HTR-8/SVneo (cell line): Measurements from ENCODE around the gene CD24.
"Not testable (repeated sequence)": the region's sequence is repeated elsewhere in the genome, so short reads cannot be mapped to it uniquely, and the experiment has no call there.

ENCODE experiments used
- DNase-seq: peaks from one replicate; pipeline ENCODE4 v3.0.0; 2011; ENCODE audit warnings: low spot score, mixed read lengths; ENCODE audit not compliant: insufficient read length
- FAIRE-seq: peaks from 2 replicates; lab custom pipeline; 2011; peaks lifted over from hg19 to GRCh38; lab: Jason Lieb, UNC

CD24 gene

DNA sequence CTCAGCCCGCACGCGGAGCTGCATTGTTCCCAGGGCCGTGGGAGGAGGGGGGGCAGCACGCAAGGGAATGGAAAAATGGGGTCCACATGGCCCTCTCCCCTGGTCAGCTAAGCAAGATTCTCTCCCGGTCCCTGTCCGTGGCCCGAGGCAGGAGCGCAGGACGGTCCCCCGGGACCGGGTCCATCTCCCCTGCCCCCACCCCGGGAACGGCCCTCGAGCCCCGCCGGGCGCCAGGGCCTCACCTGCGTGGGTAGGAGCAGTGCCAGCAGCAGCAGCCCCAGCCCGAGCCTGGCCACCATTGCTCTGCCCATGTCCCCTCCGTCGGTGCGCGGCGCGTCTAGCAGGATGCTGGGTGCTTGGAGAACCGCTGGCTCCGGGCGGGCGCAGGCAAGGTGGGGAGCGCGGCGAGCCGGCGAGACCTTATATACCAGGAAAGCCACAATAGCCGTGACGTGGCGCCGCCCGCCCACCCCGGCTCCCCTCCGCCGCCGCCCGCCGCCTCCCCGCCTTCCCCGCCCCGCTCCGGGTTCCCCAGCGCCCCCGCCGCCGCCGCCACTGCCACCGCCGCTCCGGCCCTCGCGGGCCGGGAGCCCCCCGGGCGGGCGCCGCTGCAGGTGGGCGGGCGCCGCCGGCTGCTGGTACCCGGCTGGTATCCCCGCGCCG is at the start of gene CD24:
Gene CD24 (minus strand): TSS at position 394 of the 663 bp plus-strand sequence. CDS start 83 bp downstream, at position 311.
- DNase-seq: peak; percentile 38
- no peak for FAIRE-seq

- no peak for FAIRE-seq
Measured at GRCh38 chr6:107021446-107022185, 47.1 kb upstream of the CD24 start.

GRCh38 chr6:107020239-107020638 is 45.7 kb upstream of the CD24 start:
- DNase-seq: no peak
- FAIRE-seq: no peak

More at GRCh38 chr6:107021446-107022185, 47.1 kb upstream of the CD24 start:
- no peak for DNase-seq

- FAIRE-seq, DNase-seq: not testable (repeated sequence)
Measured at GRCh38 chr6:107019628-107020027, 45.1 kb upstream of the CD24 start.

GRCh38 chr6:107019047-107019446 is 44.5 kb upstream of the CD24 start:
- DNase-seq (no peak), FAIRE-seq (no peak)

GRCh38 chr6:107009499-107009898 is 35.0 kb upstream of the CD24 start:
- DNase-seq: no peak
- no peak for FAIRE-seq

GRCh38 chr6:106997392-106998158 is 23.0 kb upstream of the CD24 start:
- FAIRE-seq (no peak), DNase-seq (peak; percentile 73)

- DNase-seq (no peak), FAIRE-seq (no peak)
Measured at GRCh38 chr6:106995640-106996039, 21.1 kb upstream of the CD24 start.

DNA sequence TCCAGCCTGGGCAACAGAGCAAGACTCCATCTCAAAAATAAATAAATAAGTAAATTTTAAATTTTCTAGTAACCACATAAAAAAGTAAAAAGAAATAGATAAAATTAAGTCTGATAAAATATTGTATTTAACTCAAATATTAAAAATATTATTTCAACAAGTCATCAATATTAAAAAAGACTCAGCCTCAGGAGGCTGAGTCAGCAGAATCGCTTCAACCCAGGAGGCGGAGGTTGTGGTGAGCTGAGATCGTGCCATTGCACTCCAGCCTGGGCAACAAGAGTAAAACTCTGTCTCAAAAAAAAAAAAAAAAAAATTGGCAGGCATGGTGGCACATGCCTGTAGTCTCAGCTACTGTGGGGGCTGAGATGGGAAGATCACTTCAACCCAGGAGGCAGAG is 15.2 kb upstream of the CD24 start:
- DNase-seq, FAIRE-seq: not testable (repeated sequence)

DNA sequence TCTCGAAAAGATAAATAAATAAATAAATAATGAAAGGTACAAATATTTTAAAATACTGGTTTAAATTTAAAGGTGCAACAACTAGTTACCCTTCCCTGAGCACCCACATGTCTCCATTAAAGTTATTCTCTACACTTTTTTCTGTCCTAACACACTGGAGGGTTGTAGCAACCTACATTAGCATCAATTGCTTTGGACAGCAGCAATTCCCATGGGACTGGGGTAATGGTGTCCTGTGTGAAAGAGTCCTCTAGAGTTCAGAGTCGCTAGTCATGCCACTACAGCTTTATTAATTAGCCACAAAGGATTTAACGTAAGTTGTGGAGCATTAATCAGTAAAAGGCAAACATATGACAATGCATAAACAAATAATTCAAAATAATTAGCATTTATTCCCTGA is 14.1 kb upstream of the CD24 start:
- DNase-seq (no peak), FAIRE-seq (no peak)

DNA sequence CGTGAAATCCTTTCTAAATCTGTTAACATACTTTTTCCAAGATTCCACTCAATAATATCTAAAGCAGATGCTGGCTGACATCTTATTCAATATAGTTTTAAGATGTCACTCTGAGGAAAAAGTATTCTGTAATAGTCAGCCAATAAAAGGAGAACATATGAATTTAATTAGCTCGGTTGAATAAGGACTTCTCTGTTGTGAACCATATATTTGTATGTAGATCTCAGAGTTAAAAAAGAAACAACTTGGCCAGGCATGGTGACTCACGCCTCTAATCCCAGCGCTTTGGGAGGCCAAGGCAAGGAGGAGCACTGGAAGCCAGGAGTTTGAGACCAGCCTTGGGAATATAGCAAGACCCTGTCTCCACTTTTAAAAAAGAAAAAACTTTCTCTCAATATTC is 7.4 kb upstream of the CD24 start:
- no peak for DNase-seq
- FAIRE-seq: no peak

DNA sequence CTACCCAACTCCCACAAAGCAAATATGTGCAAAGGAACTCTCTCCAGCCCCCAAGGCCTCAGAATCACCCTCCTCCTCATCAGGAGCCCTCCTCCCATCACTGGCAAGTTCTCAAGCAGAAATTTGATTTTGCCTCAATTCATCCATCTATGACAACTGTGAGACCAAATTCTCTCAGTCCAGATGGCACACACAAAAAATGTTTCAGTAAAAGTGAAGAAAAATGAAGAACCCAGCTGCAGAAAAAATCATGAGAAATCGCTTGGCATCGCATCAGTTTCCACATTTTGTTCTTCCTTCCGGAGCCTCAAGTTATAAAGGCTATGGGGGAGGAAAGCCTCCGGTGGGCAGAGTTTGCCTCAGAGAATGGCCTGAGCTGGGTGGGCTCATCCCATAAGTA is 6.4 kb upstream of the CD24 start:
- DNase-seq: no peak
- FAIRE-seq: no peak

DNA sequence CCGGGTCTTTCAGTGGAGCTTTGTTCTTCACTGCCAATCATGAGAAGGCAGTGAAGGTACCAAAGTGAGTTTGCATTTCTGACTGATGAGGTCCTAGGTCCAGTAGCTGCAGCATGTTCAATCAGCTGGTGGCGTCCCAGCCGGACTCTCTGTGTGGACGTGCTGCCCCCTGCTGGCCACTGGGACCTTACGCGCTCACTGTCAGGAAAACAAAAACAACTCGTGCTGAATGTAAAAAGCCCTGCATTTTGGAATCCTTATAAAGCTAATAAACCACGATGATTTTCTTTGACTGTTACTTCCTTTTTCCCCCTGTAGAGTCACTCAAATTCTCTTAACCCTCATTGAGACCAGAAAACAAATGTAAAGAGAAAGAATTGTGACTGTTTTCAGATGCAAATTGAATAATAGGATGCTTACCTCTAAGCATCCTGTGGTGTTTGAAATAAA is 4.9 kb upstream of the CD24 start:
- FAIRE-seq (no peak), DNase-seq (peak; percentile 78)

GRCh38 chr6:106977246-106977645 is 2.7 kb upstream of the CD24 start:
- no peak for DNase-seq
- FAIRE-seq: no peak

DNA sequence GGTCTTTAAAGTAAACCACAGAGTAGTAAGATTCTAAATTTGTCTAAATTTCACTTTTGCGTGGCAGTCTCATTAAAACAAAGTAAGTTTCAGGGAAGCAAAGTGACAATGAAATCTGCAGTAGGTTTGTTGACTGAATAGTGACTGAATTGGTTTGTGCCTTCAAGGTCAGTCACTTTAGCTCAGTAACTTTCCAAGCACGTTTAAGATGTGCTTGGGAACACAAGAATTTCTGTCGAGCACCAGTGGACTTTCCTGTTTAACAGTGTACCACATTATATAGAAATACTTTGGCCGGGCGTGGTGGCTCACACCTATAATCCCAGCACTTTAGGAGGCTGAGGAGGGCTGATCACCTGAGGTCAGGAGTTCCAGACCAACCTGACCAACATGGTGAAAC is 1.7 kb upstream of the CD24 start:
- no peak for FAIRE-seq
- no peak for DNase-seq

DNA sequence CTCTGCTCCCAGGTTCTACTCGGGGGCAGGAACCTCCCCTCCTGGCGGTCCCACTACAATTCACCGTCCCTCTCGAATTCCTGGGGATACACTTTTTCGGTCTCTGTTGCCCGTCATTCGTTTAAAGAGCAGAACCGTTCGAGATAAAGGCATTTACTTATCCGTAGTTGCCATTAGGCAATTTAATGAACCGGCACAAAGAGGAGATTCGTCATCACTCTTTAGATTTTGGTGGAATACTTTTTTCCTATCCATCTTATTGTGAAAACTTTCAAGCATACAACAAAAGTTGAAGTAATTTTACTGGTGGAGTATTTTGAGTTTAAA is 1.2 kb upstream of the CD24 start:
- FAIRE-seq (no peak), DNase-seq (no peak)

GRCh38 chr6:106974999-106975737 is 639 bp upstream of the CD24 start:
- FAIRE-seq (no peak), DNase-seq (peak; percentile 15)

- DNase-seq (peak; percentile 14), FAIRE-seq (no peak)
Measured at GRCh38 chr6:106973836-106974335, 643 bp downstream of the CD24 start.

DNA sequence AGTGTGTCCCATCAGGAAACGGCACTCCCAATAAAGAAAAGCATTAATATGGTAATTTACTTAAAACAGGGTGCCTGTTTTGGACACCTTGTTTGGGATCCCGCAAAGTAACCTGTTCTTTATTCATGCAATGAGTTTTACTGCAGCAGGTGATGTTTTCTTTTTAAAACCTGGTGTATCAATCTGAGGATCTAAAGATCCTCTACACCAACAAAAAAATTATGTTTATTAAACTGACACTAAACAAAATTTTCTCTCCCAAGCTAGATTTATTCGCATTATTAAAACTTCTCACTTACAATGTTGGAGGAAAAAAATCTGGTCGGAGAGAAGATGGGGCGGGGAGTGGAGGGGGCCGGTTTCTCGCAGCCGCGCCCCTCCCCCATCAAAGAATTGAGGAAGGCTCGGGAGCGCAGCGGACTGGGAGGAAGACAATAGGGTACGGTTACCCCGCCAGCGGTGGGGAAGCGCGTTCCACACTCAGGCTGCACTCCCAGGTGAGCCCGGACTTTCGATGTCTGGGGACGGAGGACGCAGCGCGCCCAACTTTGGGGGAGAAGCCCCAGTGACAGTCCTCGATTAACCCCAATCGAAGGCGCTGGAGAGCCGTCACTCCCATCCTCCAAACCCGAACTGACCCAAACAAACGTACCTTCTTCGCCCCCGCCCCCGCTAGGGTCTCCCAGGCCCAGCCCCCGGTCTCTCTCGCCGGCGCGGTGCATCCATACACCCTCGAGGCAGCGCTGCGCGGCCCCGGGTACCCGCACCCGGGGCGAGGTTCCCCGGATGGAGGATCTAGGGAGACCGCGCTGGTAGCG is 1.3 kb downstream of the CD24 start:
- DNase-seq (no peak), FAIRE-seq (no peak)
